IPS DF 6.9 (cell line): ENCODE measurements around the gene CLDN14.

Experiments used
- DNase-seq: peaks from one replicate; pipeline ENCODE4 v3.0.0-alpha.2; 2013; ENCODE audit warnings: low read depth, low spot score
- H3K27ac ChIP-seq: one replicate; pipeline ENCODE4 v1.5.1; 2013; ENCODE audit warnings: low read length, control low read depth
- H3K27me3 ChIP-seq: 2 replicates; pipeline ENCODE4 v1.6.1; 2013; ENCODE audit warnings: mild to moderate bottlenecking, low read length; ENCODE audit not compliant: control insufficient read depth, insufficient read depth
- H3K36me3 ChIP-seq: 2 replicates; pipeline ENCODE4 v1.6.1; 2013; ENCODE audit warnings: low read length; ENCODE audit not compliant: control insufficient read depth, insufficient read depth
- H3K4me1 ChIP-seq: 2 replicates; pipeline ENCODE4 v1.6.1; 2013; ENCODE audit warnings: low read length; ENCODE audit not compliant: control insufficient read depth, insufficient read depth
- H3K4me3 ChIP-seq: 2 replicates; pipeline ENCODE4 v1.5.1; 2013; ENCODE audit warnings: mild to moderate bottlenecking, low read length
- H3K9me3 ChIP-seq: 2 replicates; pipeline ENCODE4 v1.6.1; 2013; ENCODE audit warnings: low read length, inconsistent platforms; ENCODE audit not compliant: control insufficient read depth, insufficient read depth
- WGBS: extraction: QIAGEN DNeasy Blood & Tissue Kit; methylation state at CpG from one replicate; pipeline ENCODE4 v1.1.7; 2013; ENCODE audit warnings: mixed read lengths, missing lambda C conversion rate; ENCODE audit not compliant: insufficient read length, insufficient coverage; 5-methylcytosine and 5-hydroxymethylcytosine counted together

The CLDN14 gene

GRCh38 chr21:36423771-36424433 is 56.0 kb downstream of the CLDN14 start:
- Histone ChIP-seq H3K9me3 (no peaks in the 10 kb centered on the region), H3K4me3 (no peak overlapping the region), H3K27ac (no peak overlapping the region), H3K4me1 (0 out of 2 replicates have a peak, but pooled peaks cover 1% of the 10 kb centered on the region), H3K36me3 (no peaks in the 10 kb centered on the region), H3K27me3 (no peaks in the 10 kb centered on the region)
- no peak for DNase-seq
- no CpG with 5 or more reads among the region's 12 CpGs for WGBS

DNA sequence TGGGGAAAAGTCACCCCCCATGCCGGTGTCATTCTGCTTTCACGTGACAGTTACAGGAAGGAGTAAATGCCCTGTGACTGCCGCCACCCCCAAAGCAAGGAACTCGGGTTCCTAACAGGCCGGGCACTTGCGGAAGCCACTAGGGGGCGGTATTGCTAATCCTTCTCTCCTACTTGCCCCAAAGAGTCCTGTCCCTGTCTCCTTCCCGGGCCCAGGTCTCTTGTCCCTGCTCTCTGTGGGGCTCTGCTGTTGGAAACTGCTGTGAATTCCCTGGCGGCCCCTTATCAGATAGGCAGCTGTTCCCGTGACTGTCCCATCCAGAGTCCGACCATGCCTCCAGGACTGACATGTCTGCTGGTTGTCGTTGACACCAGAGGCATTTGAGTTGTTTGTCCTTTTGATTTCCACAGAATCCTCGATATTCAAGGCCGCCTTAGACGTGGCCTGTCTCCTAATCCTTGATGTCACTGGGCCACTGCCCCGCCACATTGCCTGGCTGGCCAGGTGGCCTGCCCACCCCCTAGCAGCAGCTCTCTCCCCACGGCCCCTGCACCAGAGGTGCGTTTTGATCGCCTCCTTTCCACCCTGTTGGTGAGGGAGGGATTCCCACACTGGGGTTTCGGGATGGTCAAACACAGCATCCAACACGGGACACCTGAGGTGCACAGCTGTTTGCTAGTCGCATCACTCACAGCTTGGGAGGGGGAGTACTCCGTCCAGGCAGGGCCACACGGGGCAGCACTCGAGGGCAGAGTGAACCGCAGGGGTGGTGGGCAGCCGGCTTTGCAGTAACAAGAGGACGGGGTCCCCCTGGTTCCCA is 57.4 kb downstream of the CLDN14 start:
- Histone ChIP-seq H3K4me1 (0 out of 2 replicates have a peak, but pooled peaks cover 1% of the 10 kb centered on the region), H3K27ac (no peak overlapping the region), H3K36me3 (no peaks in the 10 kb centered on the region), H3K27me3 (no peaks in the 10 kb centered on the region), H3K4me3 (no peak overlapping the region), H3K9me3 (no peaks in the 10 kb centered on the region)
- DNase-seq, result peak; percentile 77
- no CpG with 5 or more reads among the region's 28 CpGs for WGBS

GRCh38 chr21:36420571-36421339 is 59.2 kb downstream of the CLDN14 start:
- Histone ChIP-seq H3K27me3 (no peaks in the 10 kb centered on the region), H3K4me1 (0 out of 2 replicates have a peak, but pooled peaks cover 1% of the 10 kb centered on the region), H3K4me3 (no peak overlapping the region), H3K9me3 (no peaks in the 10 kb centered on the region), H3K27ac (no peak overlapping the region), H3K36me3 (0 out of 2 replicates have a peak, but pooled peaks cover 3% of the 10 kb centered on the region)
- no CpG with 5 or more reads among the region's 18 CpGs for WGBS
- no peak for DNase-seq

DNA sequence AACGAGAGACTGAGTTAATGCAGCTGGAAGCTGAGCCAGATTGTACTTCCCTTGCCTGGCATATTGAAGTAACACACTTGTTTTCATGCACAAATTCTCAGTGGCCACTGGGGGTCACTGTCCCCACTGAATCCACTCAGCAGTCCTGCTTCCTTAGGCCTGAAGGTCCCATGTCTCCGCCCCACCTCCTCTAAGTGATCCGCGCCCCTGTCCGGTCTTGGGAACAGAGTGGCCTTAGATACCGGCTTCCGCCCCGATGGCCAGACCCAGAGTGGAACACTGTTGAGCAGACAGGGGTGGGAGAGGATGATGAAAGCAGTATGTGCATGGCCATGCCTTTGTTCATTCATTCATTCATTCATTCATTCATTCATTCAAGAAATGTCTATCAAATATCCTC is 59.9 kb downstream of the CLDN14 start:
- H3K4me3 ChIP-seq, result no peak overlapping the region
- no peaks in the 10 kb centered on the region for H3K9me3 ChIP-seq
- H3K27me3 ChIP-seq, result no peaks in the 10 kb centered on the region
- no peak overlapping the region for H3K27ac ChIP-seq
- DNase-seq, result peak; percentile 82
- no CpG with 5 or more reads among the region's 8 CpGs for WGBS
- 0 out of 2 replicates have a peak, but pooled peaks cover 3% of the 10 kb centered on the region for H3K36me3 ChIP-seq
- H3K4me1 ChIP-seq, result 0 out of 2 replicates have a peak, but pooled peaks cover 1% of the 10 kb centered on the region

- Histone ChIP-seq H3K4me3 (no peak overlapping the region), H3K4me1 (0 out of 2 replicates have a peak, but pooled peaks cover 1% of the 10 kb centered on the region), H3K9me3 (no peaks in the 10 kb centered on the region), H3K27ac (no peak overlapping the region), H3K27me3 (no peaks in the 10 kb centered on the region), H3K36me3 (0 out of 2 replicates have a peak, but pooled peaks cover 3% of the 10 kb centered on the region)
- WGBS, result no CpG with 5 or more reads among the region's 14 CpGs
- DNase-seq, result no peak
Measured at GRCh38 chr21:36419241-36419640, 60.7 kb downstream of the CLDN14 start.

DNA sequence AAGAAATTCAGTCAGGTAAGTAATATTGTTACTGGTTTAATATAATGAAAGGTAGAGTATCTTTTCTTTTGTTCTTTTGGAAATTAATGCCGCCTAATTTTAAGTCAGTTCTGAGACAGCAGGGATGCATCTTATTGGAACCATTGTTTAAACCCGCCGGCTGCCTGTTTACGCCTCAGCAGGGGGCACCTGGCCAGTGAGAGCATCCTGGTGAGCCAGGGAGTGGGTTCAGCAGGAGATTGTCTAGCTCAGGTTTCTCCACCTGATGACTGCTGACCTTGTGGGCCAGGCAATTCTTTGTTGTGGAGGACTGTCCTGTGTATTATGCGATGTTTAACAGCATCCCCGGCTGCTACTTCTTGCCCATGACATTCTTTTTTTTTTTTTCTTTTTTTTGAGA is 64.5 kb downstream of the CLDN14 start:
- WGBS, result no CpG with 5 or more reads among the region's 6 CpGs
- H3K4me1 ChIP-seq, result no peaks in the 10 kb centered on the region

DNA sequence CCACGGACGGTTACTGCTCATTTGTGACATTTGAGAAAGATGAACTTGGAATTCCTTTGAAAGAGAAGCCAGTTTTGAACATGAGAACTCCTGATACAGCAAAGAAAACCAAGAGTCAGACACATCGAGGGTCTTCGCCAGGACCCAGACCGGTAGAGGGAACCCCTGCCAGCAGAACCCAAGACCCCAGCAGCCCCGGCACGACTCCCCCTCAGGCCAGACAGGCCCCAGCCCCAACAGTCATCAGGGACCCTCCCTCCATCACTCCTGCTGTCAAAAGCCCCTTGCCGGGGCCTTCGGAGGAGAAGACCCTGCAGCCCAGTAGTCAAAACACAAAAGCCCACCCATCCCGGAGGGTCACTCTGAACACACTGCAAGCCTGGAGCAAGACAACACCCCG is 67.0 kb downstream of the CLDN14 start:
- Histone ChIP-seq H3K4me1 (no peaks in the 10 kb centered on the region), H3K27ac (no peak overlapping the region), H3K36me3 (peaks cover 11% of the 10 kb centered on the region), H3K27me3 (no peaks in the 10 kb centered on the region), H3K9me3 (no peaks in the 10 kb centered on the region), H3K4me3 (no peak overlapping the region)
- DNase-seq, result no peak
- no CpG with 5 or more reads among the region's 11 CpGs for WGBS

More for the DNA sequence above, 64.5 kb downstream of the CLDN14 start:
- no peaks in the 10 kb centered on the region for H3K27me3 ChIP-seq
- H3K4me3 ChIP-seq, result no peak overlapping the region
- H3K36me3 ChIP-seq, result peaks cover 11% of the 10 kb centered on the region
- no peak for DNase-seq
- H3K27ac ChIP-seq, result no peak overlapping the region
- H3K9me3 ChIP-seq, result no peaks in the 10 kb centered on the region

DNA sequence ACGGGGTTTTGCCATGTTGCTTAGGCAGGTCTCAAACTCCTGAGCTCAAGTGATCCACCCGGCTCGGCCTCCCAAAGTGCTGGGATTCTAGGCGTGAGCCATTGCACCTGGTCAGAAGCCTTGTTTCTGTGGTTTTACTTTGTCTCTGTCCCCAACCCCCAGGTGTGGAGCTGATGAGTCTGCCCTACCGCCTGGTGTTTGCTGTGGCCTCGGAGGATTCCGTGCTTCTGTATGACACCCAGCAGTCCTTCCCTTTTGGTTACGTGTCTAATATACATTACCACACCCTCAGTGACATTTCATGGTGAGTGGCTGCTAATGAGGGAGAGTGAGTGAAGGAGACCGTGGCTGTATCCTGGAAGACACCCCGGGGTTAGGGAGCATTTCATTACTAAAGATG is 68.6 kb downstream of the CLDN14 start:
- Histone ChIP-seq H3K4me1 (no peaks in the 10 kb centered on the region), H3K9me3 (no peaks in the 10 kb centered on the region), H3K27me3 (no peaks in the 10 kb centered on the region), H3K36me3 (peaks cover 11% of the 10 kb centered on the region), H3K27ac (no peak overlapping the region), H3K4me3 (no peak overlapping the region)
- no CpG with 5 or more reads among the region's 10 CpGs for WGBS
- DNase-seq, result no peak
